Neural cell (in vitro differentiated cells): ENCODE data around the gene PRSS27. TPM values are rescaled to one million over a fixed set of nuclear protein-coding genes. Genes with fewer than 3 reads are reported as not detected.

Source experiments
- H2AFZ ChIP-seq: fragments of 200-600, 300-800 bp; sonication (generic), shearing (Covaris generic); 2 replicates; pipeline ENCODE4 v1.6.0; 2014; ENCODE audit warnings: low read depth, mild to moderate bottlenecking, antibody characterized with exemption, low read length, moderate library complexity
- H3F3A ChIP-seq: fragments of 200-600 bp; shearing (Covaris generic); 2 replicates; pipeline ENCODE4 v1.6.1; 2016; ENCODE audit warnings: mild to moderate bottlenecking, moderate library complexity, mixed read lengths, antibody characterized with exemption, low read length; ENCODE audit not compliant: insufficient read depth, poor library complexity, severe bottlenecking
- H3K27ac ChIP-seq: fragments of 200-600, 300-800 bp; sonication (generic), shearing (Covaris generic); 2 replicates; pipeline ENCODE4 v1.5.1; 2014; ENCODE audit warnings: mild to moderate bottlenecking, low read length, moderate library complexity
- H3K27me3 ChIP-seq: fragments of 300-800, 200-600 bp; sonication (generic), shearing (Covaris generic); 2 replicates; pipeline ENCODE4 v1.6.0; 2014; ENCODE audit warnings: mild to moderate bottlenecking, low read depth, low read length, moderate library complexity; ENCODE audit not compliant: insufficient read depth
- H3K36me3 ChIP-seq: fragments of 300-800, 200-600 bp; sonication (generic), shearing (Covaris generic); 2 replicates; pipeline ENCODE4 v1.5.1; 2014; ENCODE audit warnings: mild to moderate bottlenecking, antibody characterized with exemption, low read length, moderate library complexity; ENCODE audit not compliant: insufficient read depth
- H3K4me2 ChIP-seq: fragments of 300-800, 200-600 bp; sonication (generic), shearing (Covaris generic); 2 replicates; pipeline ENCODE4 v1.6.0; 2014; ENCODE audit warnings: mild to moderate bottlenecking, low read length
- H3K4me3 ChIP-seq: fragments of 300-800, 200-600 bp; sonication (generic), shearing (Covaris generic); 2 replicates; pipeline ENCODE4 v1.5.1; 2014; ENCODE audit warnings: mild to moderate bottlenecking, low read length, moderate library complexity
- H3K79me2 ChIP-seq: fragments of 200-600 bp; shearing (Covaris generic); replicated peaks from 2 replicates; pipeline ENCODE4 v1.6.0; 2014; ENCODE audit warnings: mild to moderate bottlenecking, low read length, moderate library complexity; ENCODE audit not compliant: insufficient read depth
- H3K9ac ChIP-seq: fragments of 300-800, 200-600 bp; sonication (generic), shearing (Covaris generic); 2 replicates; pipeline ENCODE4 v1.6.1; 2016; ENCODE audit warnings: mild to moderate bottlenecking, low read length, mixed read lengths
- H3K9me2 ChIP-seq: fragments of 200-600 bp; shearing (Covaris generic); 2 replicates; pipeline ENCODE4 v1.6.1; 2016; ENCODE audit warnings: mild to moderate bottlenecking, low read length, mixed read lengths; ENCODE audit not compliant: insufficient read depth
- H3K9me3 ChIP-seq: fragments of 200-600, 300-800 bp; sonication (generic), shearing (Covaris generic); 2 replicates; pipeline ENCODE4 v1.6.1; 2016; ENCODE audit warnings: mild to moderate bottlenecking, mixed run types, low read length, moderate library complexity, mixed read lengths
- H4K20me1 ChIP-seq: fragments of 200-600 bp; shearing (Covaris generic); 2 replicates; pipeline ENCODE4 v1.6.1; 2016; ENCODE audit warnings: mild to moderate bottlenecking, mixed run types; ENCODE audit not compliant: insufficient read depth
- EP300 ChIP-seq: fragments of 450-650 bp; conservative IDR thresholded peaks from 2 replicates; pipeline ENCODE4 v1.6.1; 2014; ENCODE audit warnings: antibody characterized with exemption, mild to moderate bottlenecking, moderate library complexity; ENCODE audit not compliant: poor library complexity, severe bottlenecking
- EZH2 ChIP-seq: fragments of 200-600, 300-800 bp; shearing (Covaris generic), sonication (generic); IDR thresholded peaks from 2 replicates; pipeline ENCODE4 v1.6.1; 2014; ENCODE audit warnings: antibody characterized with exemption, low read length, borderline replicate concordance, mild to moderate bottlenecking; ENCODE audit not compliant: insufficient read depth, poor library complexity, severe bottlenecking
- MXI1 ChIP-seq: fragments of 450-650 bp; conservative IDR thresholded peaks from 2 replicates; pipeline ENCODE4 v1.6.1; 2014; ENCODE audit warnings: antibody characterized with exemption, mild to moderate bottlenecking; ENCODE audit not compliant: poor library complexity, severe bottlenecking
- POLR2AphosphoS5 ChIP-seq: IDR thresholded peaks from 2 replicates; pipeline ENCODE4 v1.6.1; 2012
- RAD21 ChIP-seq: fragments of 450-650 bp; conservative IDR thresholded peaks from 2 replicates; pipeline ENCODE4 v1.6.1; 2014; ENCODE audit warnings: antibody characterized with exemption, mild to moderate bottlenecking, moderate library complexity
- SMC3 ChIP-seq: fragments of 450-650 bp; conservative IDR thresholded peaks from 2 replicates; pipeline ENCODE4 v1.6.1; 2014; ENCODE audit warnings: antibody characterized with exemption, mild to moderate bottlenecking, moderate library complexity; ENCODE audit not compliant: poor library complexity
- TAF1 ChIP-seq: IDR thresholded peaks from 2 replicates; pipeline ENCODE4 v1.6.1; 2012; ENCODE audit warnings: low read depth
- polyA plus RNA-seq: library from polyadenylated mRNA; depleted of rRNA; stranded (reverse); fragments of >200 nt; gene quantifications from 2 replicates; pipeline ENCODE4 v1.2.3, GENCODE V29; 2014
- TF ChIP-seq, protein P1 (sequence below): IDR thresholded peaks from 2 replicates; pipeline ENCODE4 v1.6.1; 2012; ENCODE audit warnings: borderline replicate concordance
- TF ChIP-seq, protein P2 (sequence below): fragments of 450-650 bp; IDR thresholded peaks from 2 replicates; pipeline ENCODE4 v1.5.1; 2014; ENCODE audit warnings: antibody characterized with exemption, mild to moderate bottlenecking, moderate library complexity; ENCODE audit not compliant: poor library complexity, severe bottlenecking

PRSS27 gene
- polyA plus RNA-seq, 1 donor from 2014 or later = 5.9 TPM

DNA sequence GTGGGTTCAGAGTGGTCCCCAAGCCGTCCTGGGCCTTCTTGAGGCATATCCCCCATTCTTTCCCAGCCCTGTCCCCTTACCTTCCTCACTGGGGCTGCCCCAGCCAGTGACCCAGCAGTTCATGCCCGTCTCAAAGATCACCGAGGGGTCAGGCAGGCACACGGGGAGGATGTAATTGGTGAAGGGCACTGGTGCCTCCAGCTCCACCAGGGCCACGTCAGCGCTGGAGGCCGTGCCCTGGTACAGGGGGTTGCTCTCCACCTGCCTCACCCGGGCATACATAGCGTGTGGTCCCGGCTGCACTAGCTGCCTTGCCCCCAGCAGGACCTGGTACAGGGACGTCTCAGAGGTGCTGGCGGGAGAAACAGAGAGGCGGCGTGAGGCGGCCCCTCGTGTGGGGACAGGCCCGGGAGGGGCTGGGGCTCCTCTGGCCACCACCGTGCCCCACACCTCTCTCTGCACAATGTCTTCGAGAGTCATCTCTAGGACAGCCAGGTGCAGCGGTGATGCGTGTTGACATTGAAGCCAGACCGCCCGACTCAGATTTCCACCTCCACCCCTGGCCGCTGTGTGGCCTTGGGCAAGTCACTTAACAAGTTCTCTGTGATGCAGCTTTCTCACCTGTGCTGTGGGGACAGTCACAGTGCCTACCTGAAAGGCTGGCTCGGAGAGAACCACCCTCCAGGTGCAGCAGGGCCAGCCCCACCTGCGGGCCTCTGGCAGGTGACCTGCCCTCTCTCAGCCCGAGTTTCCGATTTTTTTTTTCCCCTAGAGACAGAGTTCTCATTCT, 5.8 kb downstream of the PRSS27 start:
- no peaks in the 10 kb centered on the region for H3K9me3 ChIP-seq
- H3K79me2 ChIP-seq = no peaks in the 10 kb centered on the region
- H3K27me3 ChIP-seq = no peaks in the 10 kb centered on the region
- H3K9me2 ChIP-seq = no peaks in the 10 kb centered on the region
- no peaks in the 10 kb centered on the region for H3K36me3 ChIP-seq
- no peak overlapping the region for H3K4me3 ChIP-seq
- H3F3A ChIP-seq = no peaks in the 10 kb centered on the region
- no peaks in the 10 kb centered on the region for H4K20me1 ChIP-seq
- no peak overlapping the region for H3K27ac ChIP-seq
- no peak overlapping the region for H2AFZ ChIP-seq
- H3K9ac ChIP-seq = no peak overlapping the region
- TF ChIP-seq, protein P1, sequence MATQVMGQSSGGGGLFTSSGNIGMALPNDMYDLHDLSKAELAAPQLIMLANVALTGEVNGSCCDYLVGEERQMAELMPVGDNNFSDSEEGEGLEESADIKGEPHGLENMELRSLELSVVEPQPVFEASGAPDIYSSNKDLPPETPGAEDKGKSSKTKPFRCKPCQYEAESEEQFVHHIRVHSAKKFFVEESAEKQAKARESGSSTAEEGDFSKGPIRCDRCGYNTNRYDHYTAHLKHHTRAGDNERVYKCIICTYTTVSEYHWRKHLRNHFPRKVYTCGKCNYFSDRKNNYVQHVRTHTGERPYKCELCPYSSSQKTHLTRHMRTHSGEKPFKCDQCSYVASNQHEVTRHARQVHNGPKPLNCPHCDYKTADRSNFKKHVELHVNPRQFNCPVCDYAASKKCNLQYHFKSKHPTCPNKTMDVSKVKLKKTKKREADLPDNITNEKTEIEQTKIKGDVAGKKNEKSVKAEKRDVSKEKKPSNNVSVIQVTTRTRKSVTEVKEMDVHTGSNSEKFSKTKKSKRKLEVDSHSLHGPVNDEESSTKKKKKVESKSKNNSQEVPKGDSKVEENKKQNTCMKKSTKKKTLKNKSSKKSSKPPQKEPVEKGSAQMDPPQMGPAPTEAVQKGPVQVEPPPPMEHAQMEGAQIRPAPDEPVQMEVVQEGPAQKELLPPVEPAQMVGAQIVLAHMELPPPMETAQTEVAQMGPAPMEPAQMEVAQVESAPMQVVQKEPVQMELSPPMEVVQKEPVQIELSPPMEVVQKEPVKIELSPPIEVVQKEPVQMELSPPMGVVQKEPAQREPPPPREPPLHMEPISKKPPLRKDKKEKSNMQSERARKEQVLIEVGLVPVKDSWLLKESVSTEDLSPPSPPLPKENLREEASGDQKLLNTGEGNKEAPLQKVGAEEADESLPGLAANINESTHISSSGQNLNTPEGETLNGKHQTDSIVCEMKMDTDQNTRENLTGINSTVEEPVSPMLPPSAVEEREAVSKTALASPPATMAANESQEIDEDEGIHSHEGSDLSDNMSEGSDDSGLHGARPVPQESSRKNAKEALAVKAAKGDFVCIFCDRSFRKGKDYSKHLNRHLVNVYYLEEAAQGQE = no peak
- TF ChIP-seq, protein P2, sequence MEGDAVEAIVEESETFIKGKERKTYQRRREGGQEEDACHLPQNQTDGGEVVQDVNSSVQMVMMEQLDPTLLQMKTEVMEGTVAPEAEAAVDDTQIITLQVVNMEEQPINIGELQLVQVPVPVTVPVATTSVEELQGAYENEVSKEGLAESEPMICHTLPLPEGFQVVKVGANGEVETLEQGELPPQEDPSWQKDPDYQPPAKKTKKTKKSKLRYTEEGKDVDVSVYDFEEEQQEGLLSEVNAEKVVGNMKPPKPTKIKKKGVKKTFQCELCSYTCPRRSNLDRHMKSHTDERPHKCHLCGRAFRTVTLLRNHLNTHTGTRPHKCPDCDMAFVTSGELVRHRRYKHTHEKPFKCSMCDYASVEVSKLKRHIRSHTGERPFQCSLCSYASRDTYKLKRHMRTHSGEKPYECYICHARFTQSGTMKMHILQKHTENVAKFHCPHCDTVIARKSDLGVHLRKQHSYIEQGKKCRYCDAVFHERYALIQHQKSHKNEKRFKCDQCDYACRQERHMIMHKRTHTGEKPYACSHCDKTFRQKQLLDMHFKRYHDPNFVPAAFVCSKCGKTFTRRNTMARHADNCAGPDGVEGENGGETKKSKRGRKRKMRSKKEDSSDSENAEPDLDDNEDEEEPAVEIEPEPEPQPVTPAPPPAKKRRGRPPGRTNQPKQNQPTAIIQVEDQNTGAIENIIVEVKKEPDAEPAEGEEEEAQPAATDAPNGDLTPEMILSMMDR = no peak
- no peak for TF ChIP-seq TAF1
- TF ChIP-seq POLR2AphosphoS5 = no peak
- TF ChIP-seq RAD21 = no peak
- no peak for TF ChIP-seq MXI1
- TF ChIP-seq EZH2 = no peak
- TF ChIP-seq SMC3 = no peak
- TF ChIP-seq EP300 = no peak
- no peak overlapping the region for H3K4me2 ChIP-seq

DNA sequence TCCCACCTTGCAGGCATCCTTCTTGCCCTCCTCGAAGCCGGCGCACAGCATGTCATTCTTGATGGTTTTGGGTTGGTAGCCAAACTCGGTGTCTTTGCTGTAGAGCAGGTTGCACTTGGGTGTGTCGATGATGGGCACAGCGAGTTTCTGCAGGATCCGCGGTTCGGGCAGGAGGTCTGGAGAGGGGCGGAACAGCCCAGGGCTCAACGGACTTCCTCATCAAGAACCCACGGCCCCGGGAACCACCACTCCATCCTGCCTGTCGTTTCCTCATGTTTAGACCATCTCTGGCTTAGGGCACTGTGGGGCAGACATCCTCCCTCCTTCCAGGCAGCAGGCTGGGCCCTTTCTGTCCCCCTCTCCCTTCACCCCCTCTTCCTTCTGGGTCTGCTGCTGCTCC, 6.5 kb downstream of the PRSS27 start:
- no peak overlapping the region for H3K27ac ChIP-seq
- H3K4me3 ChIP-seq = no peak overlapping the region
- H4K20me1 ChIP-seq = no peaks in the 10 kb centered on the region
- no peaks in the 10 kb centered on the region for H3K27me3 ChIP-seq
- no peak overlapping the region for H3K4me2 ChIP-seq
- H3K79me2 ChIP-seq = no peaks in the 10 kb centered on the region
- no peaks in the 10 kb centered on the region for H3K9me3 ChIP-seq
- H2AFZ ChIP-seq = no peak overlapping the region
- no peak for TF ChIP-seq EP300
- no peaks in the 10 kb centered on the region for H3F3A ChIP-seq
- H3K36me3 ChIP-seq = no peaks in the 10 kb centered on the region
- no peaks in the 10 kb centered on the region for H3K9me2 ChIP-seq
- H3K9ac ChIP-seq = no peak overlapping the region
